NCI-H2196 (cell line): ENCODE measurements around the gene OR4C5.
"Not testable (repeated sequence)": the region's sequence is repeated elsewhere in the genome, so short reads cannot be mapped to it uniquely, and the experiment has no call there.

Experiments used
- DNase-seq: peaks from one replicate; lab custom pipeline; 2025; ENCODE audit not compliant: unreplicated experiment; lab: John Stamatoyannopoulos, UW

OR4C5 gene

DNA sequence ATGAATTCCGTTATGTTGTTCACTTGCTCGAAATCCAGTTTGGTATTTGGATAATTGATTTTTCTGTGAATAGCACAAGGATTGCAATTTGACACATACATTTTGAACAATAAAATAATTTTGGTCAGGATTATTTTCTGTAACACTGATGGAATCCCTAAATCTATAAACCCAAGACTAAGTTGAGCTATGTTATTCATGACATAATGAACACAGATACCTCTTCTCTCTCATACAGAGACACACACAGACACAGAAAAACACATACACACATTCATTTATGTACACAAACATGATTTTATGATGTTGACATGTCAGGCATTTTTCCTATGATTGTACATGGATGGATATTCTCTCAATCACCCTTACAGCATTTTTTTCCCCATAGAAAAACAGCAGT lies at the start of gene OR4C5:
TSS of gene OR4C5 (minus strand) at position 101 of the 400 bp plus-strand sequence. CDS start at position 101, 0 bp downstream.
- DNase-seq, result no peak

DNA sequence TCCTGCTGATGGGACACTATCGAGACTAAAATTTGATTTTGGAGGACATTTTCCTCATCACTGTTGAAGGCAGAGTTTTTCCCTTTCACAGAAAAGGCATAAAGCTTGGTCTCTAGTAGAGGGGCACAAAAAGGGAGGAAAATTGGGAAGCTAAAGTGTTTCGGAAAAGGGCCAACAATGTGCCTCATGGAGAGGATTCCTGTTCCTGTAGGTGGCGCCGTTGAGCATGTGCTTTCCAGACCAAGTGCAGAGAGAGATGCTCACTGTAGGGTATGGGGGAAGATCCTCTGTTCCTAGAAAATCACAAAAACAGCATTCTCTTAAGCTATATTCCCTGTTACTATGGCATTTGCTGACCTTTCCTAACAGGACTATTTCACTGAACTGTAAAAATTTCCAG lies 18.4 kb upstream of the OR4C5 start:
- DNase-seq, result no peak

DNA sequence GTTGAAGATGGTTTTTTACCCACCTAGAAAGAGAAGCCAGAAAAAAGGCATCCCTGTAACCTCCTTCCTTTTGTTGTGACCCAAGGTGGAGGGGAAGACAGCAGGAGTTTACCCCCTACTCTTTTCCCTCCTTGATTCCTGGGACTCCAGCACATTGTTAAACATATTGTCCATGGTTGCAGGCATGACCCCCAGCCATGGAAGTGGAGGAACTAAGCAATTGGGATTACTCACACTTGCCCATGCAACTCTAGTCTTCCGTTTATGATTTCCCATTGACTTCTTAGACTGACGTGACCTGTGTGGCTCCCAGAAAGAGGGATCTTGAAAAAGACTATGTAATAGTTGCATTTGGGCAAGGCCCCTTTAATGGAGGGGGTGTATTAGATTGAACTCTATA lies 17.9 kb upstream of the OR4C5 start:
- DNase-seq, result not testable (repeated sequence)

DNA sequence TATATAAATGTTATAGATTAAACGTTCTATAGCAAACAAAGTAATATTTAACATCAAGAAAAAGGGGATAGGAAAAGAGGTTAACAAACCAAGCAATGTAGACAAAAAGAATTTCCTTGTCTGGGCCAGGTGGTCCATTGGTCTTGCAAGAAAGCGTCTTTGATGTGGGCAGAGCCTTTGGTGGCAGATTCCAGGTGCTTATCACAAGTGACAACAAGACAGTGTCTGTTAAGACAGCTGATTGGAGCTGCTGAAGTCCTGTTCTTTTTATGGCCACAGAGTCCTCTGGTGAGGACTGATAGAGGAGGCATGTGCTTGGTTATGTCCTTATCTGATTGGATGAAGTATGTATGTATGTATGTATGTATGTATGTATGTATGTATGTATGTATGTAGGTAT lies 5.0 kb downstream of the OR4C5 start:
- not testable (repeated sequence) for DNase-seq

DNA sequence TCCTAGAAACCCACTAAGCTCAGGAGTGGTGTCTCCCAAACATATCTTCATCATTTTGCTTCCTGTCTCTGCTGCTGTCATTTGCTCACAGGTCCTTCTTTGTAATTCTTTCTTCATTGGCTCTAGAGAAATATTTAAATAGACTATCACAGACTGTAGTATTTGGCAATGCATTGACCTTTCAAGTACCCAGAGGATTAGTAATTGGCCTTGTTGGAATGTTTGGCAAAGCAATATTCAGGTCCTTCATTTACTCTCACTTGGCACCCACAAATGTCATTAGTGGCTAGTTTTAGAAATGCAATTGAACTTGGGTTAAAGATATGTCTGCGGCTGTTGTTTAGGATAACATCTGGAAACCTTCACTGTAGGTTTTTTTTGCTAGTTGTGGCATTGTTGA lies 11.6 kb downstream of the OR4C5 start:
- DNase-seq, result no peak

GRCh38 chr11:48354013-48354412 lies 12.3 kb downstream of the OR4C5 start:
- no peak for DNase-seq

DNA sequence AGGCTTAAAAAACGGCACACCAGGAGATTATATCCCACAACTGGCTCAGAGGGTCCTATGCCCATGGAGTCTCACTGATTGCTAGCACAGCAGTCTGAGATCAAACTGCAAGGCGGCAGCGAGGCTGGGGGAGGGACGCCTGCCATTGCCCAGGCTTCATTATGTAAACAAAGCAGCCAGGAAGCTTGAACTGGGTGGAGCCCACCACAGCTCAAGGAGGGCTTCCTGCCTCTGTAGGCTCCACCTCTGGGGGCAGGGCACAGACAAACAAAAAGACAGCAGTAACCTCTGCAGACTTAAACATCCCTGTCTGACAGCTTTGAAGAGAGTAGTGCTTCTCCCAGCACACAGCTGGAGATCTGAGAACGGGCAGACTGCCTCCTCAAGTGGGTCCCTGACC lies 20.0 kb downstream of the OR4C5 start:
- DNase-seq, result not testable (repeated sequence)

DNA sequence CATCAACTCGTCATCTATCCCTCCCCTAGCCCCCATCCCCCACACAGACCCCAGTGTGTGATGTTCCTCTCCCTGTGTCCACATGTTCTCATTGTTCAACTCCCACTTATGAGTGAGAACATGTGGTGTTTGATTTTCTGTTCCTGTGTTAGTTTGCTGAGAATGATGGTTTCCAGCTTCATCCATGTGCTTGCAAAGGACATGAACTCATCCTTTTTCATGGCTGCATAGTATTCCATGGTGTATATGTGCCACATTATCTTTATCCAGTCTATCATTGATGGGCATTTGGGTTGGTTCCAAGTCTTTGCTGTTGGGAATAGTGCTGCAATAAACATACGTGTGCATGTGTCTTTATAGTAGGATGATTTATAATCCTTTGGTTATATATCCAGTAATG lies 23.8 kb downstream of the OR4C5 start:
- DNase-seq, result not testable (repeated sequence)

- DNase-seq, result no peak
Measured at GRCh38 chr11:48341466-48341865, 24.8 kb downstream of the OR4C5 start.

- not testable (repeated sequence) for DNase-seq
Measured at GRCh38 chr11:48324620-48325019, 41.6 kb downstream of the OR4C5 start, which contains the start of gene OR4C3. TSS of gene OR4C3 (plus strand) at chr11:48324920. CDS start at chr11:48325022, 102 bp downstream.

DNA sequence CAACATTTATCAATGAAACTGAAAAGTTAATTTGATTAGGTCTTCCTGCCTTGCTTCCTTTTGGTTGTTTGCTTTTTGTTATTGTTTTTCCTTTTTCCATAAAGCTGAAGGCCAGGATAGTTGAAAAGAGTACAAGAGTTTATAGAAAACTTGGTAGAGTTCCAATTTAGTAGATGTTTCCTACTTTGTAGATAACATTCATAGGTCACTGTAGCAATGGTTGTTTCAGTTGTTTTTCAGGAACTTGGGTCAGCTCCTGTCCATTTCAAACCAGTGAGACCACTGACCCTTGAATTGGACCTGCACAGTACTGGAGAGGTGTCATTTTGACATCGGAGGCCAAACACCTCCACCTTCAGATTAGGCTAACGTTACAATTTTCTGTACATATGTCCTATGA lies 46.5 kb downstream of the OR4C5 start:
- not testable (repeated sequence) for DNase-seq
